Ishikawa (cell line): ENCODE data around the gene PPP1R13L.

Experiments
- CEBPB ChIP-seq: IDR thresholded peaks from 2 replicates; pipeline ENCODE4 v1.6.1; 2012
- CREB1 ChIP-seq: IDR thresholded peaks from 2 replicates; pipeline ENCODE4 v1.6.1; 2012; ENCODE audit warnings: low read depth
- EGR1 ChIP-seq: IDR thresholded peaks from 2 replicates; pipeline ENCODE4 v1.6.1; 2012
- EP300 ChIP-seq: IDR thresholded peaks from 2 replicates; pipeline ENCODE4 v1.6.1; 2012; ENCODE audit warnings: borderline replicate concordance
- FOXM1 ChIP-seq: IDR thresholded peaks from 2 replicates; pipeline ENCODE4 v1.6.1; 2012; ENCODE audit warnings: low read depth, borderline replicate concordance
- MAX ChIP-seq: IDR thresholded peaks from 2 replicates; pipeline ENCODE4 v1.6.1; 2012
- NFIC ChIP-seq: IDR thresholded peaks from 2 replicates; pipeline ENCODE4 v1.6.1; 2012
- RAD21 ChIP-seq: IDR thresholded peaks from 2 replicates; pipeline ENCODE4 v1.6.1; 2012; ENCODE audit warnings: low read depth
- TAF1 ChIP-seq: IDR thresholded peaks from 2 replicates; pipeline ENCODE4 v1.6.1; 2012; ENCODE audit warnings: low read depth, mild to moderate bottlenecking
- TEAD4 ChIP-seq: IDR thresholded peaks from 2 replicates; pipeline ENCODE4 v1.6.1; 2012
- YY1 ChIP-seq: IDR thresholded peaks from 2 replicates; pipeline ENCODE4 v1.6.1; 2012; ENCODE audit warnings: low read depth
- ZBTB7A ChIP-seq: IDR thresholded peaks from 2 replicates; pipeline ENCODE4 v1.6.1; 2012; ENCODE audit warnings: low read depth
- TF ChIP-seq, protein P1 (sequence below): IDR thresholded peaks from 2 replicates; pipeline ENCODE4 v1.6.1; 2012

DNA sequence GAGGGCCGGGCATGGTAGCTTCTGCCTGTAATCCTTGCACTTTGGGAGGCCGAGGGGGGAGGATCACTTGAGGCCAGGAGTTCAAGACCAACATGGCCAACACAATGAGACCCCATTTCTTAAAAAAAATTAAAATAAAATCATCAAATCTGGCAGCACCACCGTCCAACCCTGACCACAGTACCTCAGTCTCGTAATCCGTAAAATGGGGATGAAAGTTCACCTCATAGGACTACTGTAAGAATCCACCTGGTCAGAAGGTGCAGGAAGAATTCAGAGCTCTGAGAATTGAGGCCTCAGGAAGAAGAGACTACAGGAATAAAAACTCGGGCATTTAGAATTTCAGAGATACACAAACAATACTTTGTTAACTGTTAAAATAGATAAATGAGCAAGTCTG, 3.1 kb downstream of the PPP1R13L start:
- no peak for TF ChIP-seq NFIC
- TF ChIP-seq, protein P1, sequence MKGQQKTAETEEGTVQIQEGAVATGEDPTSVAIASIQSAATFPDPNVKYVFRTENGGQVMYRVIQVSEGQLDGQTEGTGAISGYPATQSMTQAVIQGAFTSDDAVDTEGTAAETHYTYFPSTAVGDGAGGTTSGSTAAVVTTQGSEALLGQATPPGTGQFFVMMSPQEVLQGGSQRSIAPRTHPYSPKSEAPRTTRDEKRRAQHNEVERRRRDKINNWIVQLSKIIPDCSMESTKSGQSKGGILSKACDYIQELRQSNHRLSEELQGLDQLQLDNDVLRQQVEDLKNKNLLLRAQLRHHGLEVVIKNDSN = no peak
- TF ChIP-seq CREB1 = no peak
- TF ChIP-seq CEBPB = no peak
- no peak for TF ChIP-seq TEAD4
- TF ChIP-seq RAD21 = no peak
- TF ChIP-seq YY1 = no peak
- no peak for TF ChIP-seq EP300
- no peak for TF ChIP-seq ZBTB7A
- TF ChIP-seq TAF1 = no peak
- TF ChIP-seq MAX = no peak
- TF ChIP-seq FOXM1 = no peak
- no peak for TF ChIP-seq EGR1
